OCI-M1 (cell line): ENCODE results near the gene NRGN.

Experiments
- DNase-seq: peaks from one replicate; lab custom pipeline; 2025; lab: John Stamatoyannopoulos, UW

Gene NRGN

DNA sequence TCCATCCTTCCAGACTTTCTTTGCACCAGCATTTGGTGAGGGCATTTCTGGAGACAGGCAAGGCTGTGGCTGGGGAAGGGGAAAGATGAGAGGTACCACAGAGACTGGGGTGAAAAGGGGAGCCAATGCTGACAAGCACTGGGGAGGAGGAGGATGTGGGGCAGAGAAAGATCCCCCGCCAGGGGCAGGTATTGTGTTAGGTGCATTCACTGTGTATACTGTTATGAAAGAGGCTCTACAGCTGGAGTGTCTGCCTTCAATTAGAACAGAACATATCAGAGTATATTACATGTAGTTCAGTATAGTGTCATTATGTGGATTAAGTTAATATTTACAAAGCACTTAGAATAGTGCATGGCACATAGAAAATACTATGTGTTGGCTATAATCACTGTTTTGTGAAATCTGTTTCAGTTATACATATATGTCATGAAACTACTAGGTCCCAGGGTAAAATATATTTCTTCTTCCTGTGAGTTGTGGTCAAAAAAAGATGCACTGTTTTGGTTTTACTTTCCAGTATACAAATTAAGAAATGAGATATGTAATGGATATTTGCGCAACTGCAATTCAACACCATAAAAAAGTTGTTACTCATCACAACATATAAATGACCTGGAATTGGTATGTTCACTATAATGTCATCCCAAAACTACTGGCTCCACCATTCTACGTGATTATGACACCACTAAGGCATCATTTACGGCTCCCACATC is 52.0 kb downstream of the NRGN start:
- no peak for DNase-seq

DNA sequence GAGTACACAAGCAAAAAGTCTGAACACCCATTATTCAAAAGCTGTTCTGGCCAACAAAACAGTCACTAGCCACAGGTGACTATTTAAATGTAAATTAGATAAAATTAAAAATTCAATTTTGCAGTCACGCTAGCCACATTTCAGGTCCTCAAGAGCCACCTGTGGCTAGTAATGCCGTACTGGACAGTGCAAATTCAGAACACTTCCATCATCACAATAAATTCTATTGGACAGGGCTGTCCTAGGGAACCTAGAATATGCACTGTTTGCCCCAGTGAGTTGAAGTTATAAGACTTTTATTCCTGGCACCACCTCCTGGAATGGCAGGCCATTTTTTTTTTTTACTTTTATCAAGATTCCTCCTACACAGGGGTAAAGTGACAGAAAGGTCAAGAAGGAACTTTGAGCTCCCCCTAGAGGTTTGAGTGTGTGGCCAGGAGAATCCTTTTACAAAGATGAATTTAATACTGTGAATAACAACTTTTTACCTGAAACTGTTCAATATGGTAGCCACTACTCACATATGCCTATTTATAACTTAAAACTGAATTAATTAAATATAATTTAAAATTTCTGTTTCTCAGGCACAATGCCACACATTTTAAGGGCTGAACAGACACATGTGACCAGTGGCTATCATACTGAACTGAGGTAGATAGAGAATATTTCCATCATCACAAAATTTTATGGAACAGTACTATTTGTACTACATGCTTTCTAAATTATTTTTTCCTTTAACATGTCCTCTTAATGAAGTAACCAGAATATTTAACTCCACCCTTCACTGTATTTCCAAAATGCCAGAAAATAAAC is 53.9 kb downstream of the NRGN start:
- DNase-seq, result peak; percentile 94

DNA sequence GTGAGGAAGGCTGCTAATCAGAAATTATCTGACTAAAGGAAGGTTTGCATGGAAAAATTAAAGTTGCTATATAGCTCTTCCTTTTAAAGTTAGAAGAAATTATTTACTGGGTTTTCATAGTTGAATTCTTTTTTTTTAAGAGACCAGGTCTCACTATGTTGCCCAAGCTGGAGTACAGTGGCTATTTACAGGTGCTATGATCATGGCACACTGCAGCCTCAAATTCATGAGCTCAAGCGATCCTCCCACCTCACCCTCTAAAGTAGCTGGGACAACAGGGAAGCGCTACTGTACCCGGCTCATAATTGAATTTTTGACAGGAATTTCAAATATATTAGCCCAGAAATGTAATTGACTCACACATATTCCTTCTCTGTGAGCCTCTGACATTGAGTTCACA is 56.6 kb downstream of the NRGN start:
- no peak for DNase-seq
